Mesangial cell (primary cell): ENCODE measurements around the gene IL33. TPM values are rescaled to one million over a fixed set of nuclear protein-coding genes. Genes with fewer than 3 reads are reported as not detected.

Experiments
- total RNA-seq: library from RNA; depleted of rRNA; stranded (reverse); fragments of >200 nt; gene quantifications from 2 replicates; pipeline ENCODE4 v1.2.3, GENCODE V29; 2015

Gene IL33, protein sequence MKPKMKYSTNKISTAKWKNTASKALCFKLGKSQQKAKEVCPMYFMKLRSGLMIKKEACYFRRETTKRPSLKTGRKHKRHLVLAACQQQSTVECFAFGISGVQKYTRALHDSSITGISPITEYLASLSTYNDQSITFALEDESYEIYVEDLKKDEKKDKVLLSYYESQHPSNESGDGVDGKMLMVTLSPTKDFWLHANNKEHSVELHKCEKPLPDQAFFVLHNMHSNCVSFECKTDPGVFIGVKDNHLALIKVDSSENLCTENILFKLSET
- not detected in 2 replicates for total RNA-seq

DNA sequence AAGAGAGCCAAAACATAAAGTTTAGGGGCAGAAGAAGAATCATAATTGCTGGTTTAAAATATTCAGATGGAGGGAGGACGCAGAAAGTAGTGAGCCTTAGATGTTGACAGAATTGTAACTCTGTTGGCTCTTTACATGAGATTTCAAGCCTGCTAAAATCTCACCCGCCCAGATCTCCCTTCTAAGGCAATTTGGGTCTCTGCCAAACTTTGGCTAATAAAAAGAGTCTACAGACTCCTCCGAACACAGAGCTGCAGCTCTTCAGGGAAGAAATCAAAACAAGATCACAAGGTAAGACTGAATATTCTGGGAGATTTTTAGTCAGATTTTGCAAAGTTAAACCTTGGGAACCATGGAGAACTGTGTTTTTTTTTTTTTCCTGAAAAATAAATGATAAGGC lies at the start of gene IL33:
Gene IL33, plus strand, starts transcription at position 246 of the 400 bp plus-strand sequence. CDS start 25,888 bp downstream, outside the sequence.

Other genes with a start within 250 kb of the IL33 start
- gene RANBP6, start 200.2 kb upstream of the IL33 start, total RNA-seq: 9.8 and 11.4 TPM in 2 replicates
- gene TPD52L3, start 112.6 kb downstream of the IL33 start, total RNA-seq: not detected in 2 replicates
- 20.0 and 30.6 TPM in 2 replicates for gene UHRF2, start 197.4 kb downstream of the IL33 start, total RNA-seq